Psoas muscle (tissue), 8 donors: ENCODE measurements around the gene PRRT2. TPM values are rescaled to one million over a fixed set of nuclear protein-coding genes. Genes with fewer than 3 reads are reported as not detected.
A peak's percentile ranks its signal among the peaks of the same experiment; 100 is the strongest.

Experiments used
- ATAC-seq, 4 donors: fragments of 200-7000 bp; cut with Tn5 transposase; one replicate each; pipeline ENCODE4 v1.9.1; 2020; ENCODE audit warnings: moderate library complexity in 3 of 4, mild to moderate bottlenecking in 2 of 4
- DNase-seq, 2 donors: peaks; one replicate each; pipeline ENCODE4 v3.0.0-alpha.2; 2020
- H3K27ac ChIP-seq: fragments of 200-600 bp; one replicate; pipeline ENCODE4 v1.8.0; 2022
- H3K27me3 ChIP-seq, 3 donors: fragments of 200-600 bp in 1 of 3; one replicate each; pipeline versions ENCODE4 v1.6.1 to v1.8.0; 2013 to 2022; ENCODE audit warnings: low read length in 2 of 3, mild to moderate bottlenecking in 2 of 3, moderate library complexity in 1 of 3; ENCODE audit not compliant: insufficient read depth in 3 of 3
- H3K36me3 ChIP-seq, 2 donors: fragments of 200-600 bp in 1 of 2; one replicate each; pipeline versions ENCODE4 v1.6.1 to v1.8.0; 2013 to 2022; ENCODE audit warnings: low read depth in 1 of 2, mild to moderate bottlenecking in 1 of 2, moderate library complexity in 1 of 2; ENCODE audit not compliant: insufficient read depth in 1 of 2
- H3K4me1 ChIP-seq: fragments of 200-600 bp; one replicate; pipeline ENCODE4 v1.8.0; 2022
- H3K4me3 ChIP-seq: fragments of 200-600 bp; one replicate; pipeline ENCODE4 v1.8.0; 2022; ENCODE audit warnings: mild to moderate bottlenecking
- H3K9me3 ChIP-seq: fragments of 200-600 bp; one replicate; pipeline ENCODE4 v1.8.0; 2022
- CTCF ChIP-seq: fragments of 200-600 bp; IDR thresholded peaks from one replicate; pipeline ENCODE4 v1.8.0; 2022; ENCODE audit warnings: antibody characterized with exemption
- WGBS, 3 donors: extraction: QIAGEN DNeasy Blood & Tissue Kit; methylation state at CpG; one replicate each; pipeline versions ENCODE4 v1.1.6 to v1.1.7; 2013; 5-methylcytosine and 5-hydroxymethylcytosine counted together
- intact Hi-C, 2 donors: fragments of 100-400 bp; cut with DNase I; formaldehyde crosslinking; loops; one replicate each; pipeline versions ENCODE4 v1.11.0 to v1.14.2; 2022
- polyA plus RNA-seq, 3 donors: library from polyadenylated mRNA; stranded (reverse); fragments of 200-250 nt; gene quantifications; one replicate each; pipeline ENCODE4 v1.2.3, GENCODE V29; 2013
- total RNA-seq, 4 donors: library from RNA; stranded (reverse); fragmentation: NEBNext Ultra II Directional in 2 of 4; extraction: Animal tissue kit (Norgen Biotek cat#: 25700) in 2 of 4; gene quantifications; one replicate each; pipeline versions ENCODE4 v1.2.1 to v1.2.4, GENCODE V29; 2021 to 2023
- donor health status: healthy with polysubstance abuse.
- donor health status: DM: no; HTN: no; CAD: no; lungs with moderate emphysema.
- donor health status: Bipolar disorder and iron deficiency.
- donor health status: healthy.
- donor health status: DM: yes; HTN: yes; CAD: no.
- donor health status: DM: no; HTN: no; CAD: no.
- donor health status: DM: no; HTN: no; CAD: no.
- donor health status: DM: yes; HTN: yes; CAD: no.

The PRRT2 gene
- total and polyA plus RNA-seq, 7 donors: 0.17 to 1.8 (median 0.44) TPM

GRCh38 chr16:29858149-29858849, 46.3 kb downstream of the PRRT2 start:
- Histone ChIP-seq H3K4me3 (no peak overlapping the region), H3K27ac (no peak overlapping the region), H3K36me3 (peaks cover 0 to 34% of the 10 kb centered on the region in 2 donors), H3K9me3 (no peaks in the 10 kb centered on the region), H3K4me1 (peaks cover 10% of the 10 kb centered on the region), H3K27me3 (no peaks in the 10 kb centered on the region)
- intact Hi-C loops: no loop called here
- no peak for TF ChIP-seq CTCF
- ATAC-seq (no peak), DNase-seq (no peak)
- WGBS, 3 donors: 64 to 73% (median 72%) methylated on average over 10 of the region's 10 CpGs

DNA sequence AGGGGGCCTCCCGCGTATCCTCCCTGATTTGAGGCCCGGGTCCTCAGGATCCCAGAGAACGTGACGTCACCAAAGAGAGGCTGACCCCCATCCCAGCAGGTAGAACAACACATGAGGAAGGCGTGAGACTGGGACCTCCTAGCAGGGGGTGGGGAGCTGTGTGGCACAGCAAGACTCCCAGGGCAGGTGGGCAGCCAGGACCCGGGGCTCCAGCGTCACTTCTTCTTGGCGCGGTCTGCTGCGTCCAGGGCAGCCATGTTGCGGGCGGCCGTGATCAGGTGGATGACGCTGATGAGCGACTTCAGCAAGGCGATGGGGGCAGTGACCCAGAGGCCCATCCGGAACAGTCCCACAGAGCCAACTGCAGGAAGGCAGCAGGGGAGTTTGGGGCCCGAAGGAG, 47.0 kb downstream of the PRRT2 start:
- no peaks in the 10 kb centered on the region for H3K9me3 ChIP-seq
- DNase-seq (no peak), ATAC-seq (no peak)
- H3K4me3 ChIP-seq: no peak overlapping the region
- H3K4me1 ChIP-seq: peaks cover 10% of the 10 kb centered on the region
- TF ChIP-seq CTCF: no peak
- intact Hi-C loops: no loop called here
- no peak overlapping the region for H3K27ac ChIP-seq
- peaks cover 0 to 34% of the 10 kb centered on the region in 2 donors for H3K36me3 ChIP-seq
- 91 to 95% (median 92%) methylated on average over 18 to 19 of the region's 19 CpGs for WGBS, 3 donors
- H3K27me3 ChIP-seq: no peaks in the 10 kb centered on the region

- Histone ChIP-seq H3K9me3 (no peaks in the 10 kb centered on the region), H3K4me1 (peaks cover 10% of the 10 kb centered on the region), H3K4me3 (no peak overlapping the region), H3K27ac (no peak overlapping the region), H3K36me3 (peaks cover 0 to 34% of the 10 kb centered on the region in 2 donors), H3K27me3 (no peaks in the 10 kb centered on the region)
- ATAC-seq: no peak
- DNase-seq: no peak
- intact Hi-C loops: loop anchor here (5.0 kb wide), 3 partner anchors 43 to 147 kb away; partner anchors contain the start of genes PAGR1 (in 1 of the 2) and TAOK2 (in 1 of the 2)
- 88 to 90% (median 88%) methylated on average over 9 of the region's 9 CpGs for WGBS, 3 donors
- no peak for TF ChIP-seq CTCF
Measured at GRCh38 chr16:29860218-29860617, 48.2 kb downstream of the PRRT2 start.

DNA sequence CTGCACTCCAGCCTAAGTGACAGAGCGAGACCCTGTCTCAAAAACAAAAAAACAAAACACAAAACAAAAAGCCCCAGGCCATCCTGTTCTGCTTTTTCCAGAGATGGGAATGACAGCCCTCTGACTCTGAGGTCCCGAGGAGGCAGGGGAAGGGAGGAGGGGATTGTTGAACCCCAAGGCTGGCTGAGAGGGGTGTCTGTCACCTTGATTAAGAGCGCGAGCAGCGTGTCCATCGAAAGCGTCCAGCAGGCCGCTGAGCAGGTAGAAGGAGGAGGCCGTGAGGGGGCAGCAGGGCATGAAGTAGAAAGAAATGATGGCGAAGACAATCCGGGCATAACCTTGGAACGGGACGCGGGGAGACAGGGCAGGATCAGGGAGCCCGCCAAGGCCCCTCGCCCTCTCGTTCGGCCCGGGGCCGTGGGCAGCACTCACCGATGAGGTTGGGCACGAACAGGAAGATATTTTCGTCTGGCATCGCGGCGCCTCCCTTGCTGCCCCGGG, 50.4 kb downstream of the PRRT2 start:
- TF ChIP-seq CTCF: no peak
- H3K36me3 ChIP-seq: peaks cover 0 to 34% of the 10 kb centered on the region in 2 donors
- WGBS, 3 donors: 1% methylated on average over 27 of the region's 27 CpGs
- DNase-seq (no peak), ATAC-seq (peak; percentile 1 to 12 (median 3))
- H3K4me3 ChIP-seq: peak overlapping the region; percentile 95
- no peaks in the 10 kb centered on the region for H3K9me3 ChIP-seq
- peaks cover 10% of the 10 kb centered on the region for H3K4me1 ChIP-seq
- no peaks in the 10 kb centered on the region for H3K27me3 ChIP-seq
- peak overlapping the region; percentile 85 for H3K27ac ChIP-seq
- intact Hi-C loops: loop anchor here (5.0 kb wide), 3 partner anchors 45 to 145 kb away; partner anchors contain the start of genes PAGR1 (in 1 of the 2) and TAOK2 (in 1 of the 2)
